Measurements from ENCODE around the gene ADAMTS4. TPM values are rescaled to one million over a fixed set of nuclear protein-coding genes. Genes with fewer than 3 reads are reported as not detected.

Gene ADAMTS4
- total and polyA plus RNA-seq, 2 donors (not counting 1 experiment from before 2014, with no cell fraction given), result 0.10 TPM; not detected in 1

GRCh38 chr1:161207173-161207572 lies 8.3 kb upstream of the ADAMTS4 start:
- CTCF ChIA-PET, result interaction anchor here (0.8 to 2.2 kb wide), 3 partner anchors 18 to 180 kb away, joined by 4 to 7 read pairs (median 4); partner anchors contain the start of gene TOMM40L
- no peak for DNase-seq
- H3K9me3 ChIP-seq (ENCODE audit: control extremely low read depth in 1 of 3, control insufficient read depth in 2 of 3, insufficient read depth in 1 of 3, low read length in 2 of 3), result no peaks in the 10 kb centered on the region
- H4K20me1 ChIP-seq (ENCODE audit: control insufficient read depth, insufficient read depth, low read length, poor library complexity, severe bottlenecking), result peaks cover 23% of the 10 kb centered on the region
- no peak overlapping the region for H3K4me3 ChIP-seq (ENCODE audit: control extremely low read depth in 1 of 5, extremely low read depth in 1 of 5, insufficient read depth in 1 of 5, low read depth in 2 of 5, low read length in 4 of 5)
- H3K9ac ChIP-seq (ENCODE audit: low read length), result no peak overlapping the region
- no peak overlapping the region for H3K4me2 ChIP-seq (replicated peaks; ENCODE audit: low read depth, low read length, poor library complexity, severe bottlenecking)
- intact Hi-C loops (cut with micrococcal nuclease), result no loop called here
- Mint-ChIP-seq H3K27ac (no peak overlapping the region), H3K27me3 (no peaks in the 10 kb centered on the region), H3K4me3 (no peak overlapping the region), H3K4me1 (peaks cover 22% of the 10 kb centered on the region), H3K9me3 (ENCODE audit: insufficient read depth) (no peaks in the 10 kb centered on the region)
- H3K36me3 ChIP-seq (replicated peaks in 1 of 2; ENCODE audit: control extremely low read depth in 1 of 2, control insufficient read depth in 1 of 2, extremely low read depth in 1 of 2, insufficient read depth in 2 of 2, low read length in 1 of 2), result peaks cover 2 to 62% of the 10 kb centered on the region in 2 experiments
- ATAC-seq (ENCODE audit: low read depth), result no peak
- no peaks in the 10 kb centered on the region for H3K27me3 ChIP-seq (replicated peaks in 1 of 4; ENCODE audit: control extremely low read depth in 1 of 4, control insufficient read depth in 3 of 4, insufficient read depth in 4 of 4, low read length in 3 of 4)
- POLR2A ChIA-PET, result no interaction called here
- H3K27ac ChIP-seq (ENCODE audit: low read length in 2 of 2), result no peak overlapping the region
- WGBS (ENCODE audit: insufficient coverage), result 97% methylated on average over 6 of the region's 8 CpGs
- TF ChIP-seq EZH2 (IDR thresholded peaks at IDR 0.05; ENCODE audit: borderline replicate concordance, insufficient read depth, low read depth, low read length, poor library complexity, severe bottlenecking) (no peak), CTCF (IDR thresholded peaks at IDR 0.05) (no peak)
- H3K4me1 ChIP-seq (ENCODE audit: control insufficient read depth in 2 of 2, insufficient read depth in 2 of 2, low read length in 2 of 2), result peaks cover 9 to 12% of the 10 kb centered on the region in 2 donors
- H3K79me2 ChIP-seq (ENCODE audit: control insufficient read depth, insufficient read depth, low read length), result peaks cover 30% of the 10 kb centered on the region
- no peak overlapping the region for H2AFZ ChIP-seq (ENCODE audit: insufficient read depth, low read depth, low read length, poor library complexity, severe bottlenecking)

- intact Hi-C loops (cut with micrococcal nuclease), result no loop called here
- CTCF ChIA-PET, result interaction anchor here (0.5 to 2.2 kb wide), 8 partner anchors 12 to 180 kb away, joined by 3 to 7 read pairs (median 4); partner anchors contain the start of genes PPOX and TOMM40L
- H3K9me3 Mint-ChIP-seq (ENCODE audit: insufficient read depth), result no peaks in the 10 kb centered on the region
- no peak overlapping the region for H3K27ac ChIP-seq (ENCODE audit: low read length in 2 of 2)
- H3K4me2 ChIP-seq (replicated peaks; ENCODE audit: low read depth, low read length, poor library complexity, severe bottlenecking), result no peak overlapping the region
- WGBS (ENCODE audit: insufficient coverage), result 99% methylated on average over 10 of the region's 12 CpGs
- H3K4me3 ChIP-seq (ENCODE audit: control extremely low read depth in 1 of 5, extremely low read depth in 1 of 5, insufficient read depth in 1 of 5, low read depth in 2 of 5, low read length in 4 of 5), result no peak overlapping the region
- H3K36me3 ChIP-seq (replicated peaks in 1 of 2; ENCODE audit: control extremely low read depth in 1 of 2, control insufficient read depth in 1 of 2, extremely low read depth in 1 of 2, insufficient read depth in 2 of 2, low read length in 1 of 2), result peaks cover 2 to 56% of the 10 kb centered on the region in 2 experiments
- H3K4me3 Mint-ChIP-seq, result no peak overlapping the region
- no peak for TF ChIP-seq CTCF (IDR thresholded peaks at IDR 0.05)
- no peak for TF ChIP-seq EZH2 (IDR thresholded peaks at IDR 0.05; ENCODE audit: borderline replicate concordance, insufficient read depth, low read depth, low read length, poor library complexity, severe bottlenecking)
- POLR2A ChIA-PET, result interaction anchor here (0.6 kb wide), 1 partner anchor 114 kb away, joined by 3 read pairs; no protein-coding TSS in a partner anchor
- H2AFZ ChIP-seq (ENCODE audit: insufficient read depth, low read depth, low read length, poor library complexity, severe bottlenecking), result no peak overlapping the region
- peaks cover 35% of the 10 kb centered on the region for H3K79me2 ChIP-seq (ENCODE audit: control insufficient read depth, insufficient read depth, low read length)
- H3K4me1 Mint-ChIP-seq, result peaks cover 28% of the 10 kb centered on the region
- H3K27me3 ChIP-seq (replicated peaks in 1 of 4; ENCODE audit: control extremely low read depth in 1 of 4, control insufficient read depth in 3 of 4, insufficient read depth in 4 of 4, low read length in 3 of 4), result no peaks in the 10 kb centered on the region
- H3K27ac Mint-ChIP-seq, result no peak overlapping the region
- H3K27me3 Mint-ChIP-seq, result no peaks in the 10 kb centered on the region
- ATAC-seq (ENCODE audit: low read depth) (no peak), DNase-seq (no peak)
- no peaks in the 10 kb centered on the region for H3K9me3 ChIP-seq (ENCODE audit: control extremely low read depth in 1 of 3, control insufficient read depth in 2 of 3, insufficient read depth in 1 of 3, low read length in 2 of 3)
- peaks cover 12 to 16% of the 10 kb centered on the region in 2 donors for H3K4me1 ChIP-seq (ENCODE audit: control insufficient read depth in 2 of 2, insufficient read depth in 2 of 2, low read length in 2 of 2)
- H4K20me1 ChIP-seq (ENCODE audit: control insufficient read depth, insufficient read depth, low read length, poor library complexity, severe bottlenecking), result peaks cover 23% of the 10 kb centered on the region
- no peak overlapping the region for H3K9ac ChIP-seq (ENCODE audit: low read length)
These were observed 7.7 kb upstream of the ADAMTS4 start for GRCh38 chr1:161206411-161207140.

Data from B cell (primary cell).